HCT116 (cell line): ENCODE measurements around the gene CARD18.

Source experiments
- CTCF ChIP-seq, 3 experiments: fragments of 200-600 bp in 1 of 3; sonication (generic) in 1 of 3; IDR thresholded peaks in 2 of 3; conservative IDR thresholded peaks in 1 of 3; 2 replicates each; pipeline ENCODE4 v1.5.1; 2012 to 2017; ENCODE audit warnings: low read depth in 2 of 3, low read length in 2 of 3, antibody characterized with exemption in 1 of 3, borderline replicate concordance in 1 of 3, control low read depth in 1 of 3, mild to moderate bottlenecking in 1 of 3, mixed read lengths in 1 of 3, mixed run types in 1 of 3, moderate library complexity in 1 of 3; ENCODE audit not compliant: insufficient read depth in 1 of 3
- EZH2phosphoT487 ChIP-seq: fragments of 200-600 bp; IDR thresholded peaks from 2 replicates; pipeline ENCODE4 v1.6.1; 2018; ENCODE audit warnings: antibody characterized with exemption, borderline replicate concordance
- POLR2A ChIP-seq: IDR thresholded peaks from 2 replicates; pipeline ENCODE4 v1.7.0; 2011; ENCODE audit warnings: borderline replicate concordance; ENCODE audit not compliant: insufficient read depth, insufficient read length; ENCODE audit errors: extremely low read depth
- POLR2AphosphoS5 ChIP-seq: IDR thresholded peaks from 2 replicates; pipeline ENCODE4 v1.6.1; 2011; ENCODE audit warnings: mild to moderate bottlenecking, low read depth, low read length, moderate library complexity
- SIN3A ChIP-seq: IDR thresholded peaks from 2 replicates; pipeline ENCODE4 v1.6.1; 2012; ENCODE audit warnings: low read depth
- ZFX ChIP-seq: fragments of 450-650 bp; IDR thresholded peaks from 2 replicates; pipeline ENCODE4 v1.6.1; 2017

GRCh38 chr11:105144887-105145286 lies 5.3 kb upstream of the CARD18 start:
- TF ChIP-seq CTCF (IDR thresholded peaks at IDR 0.05 in 2 of 3, conservative IDR thresholded peaks at IDR 0.05 in 1 of 3; ENCODE audit: borderline replicate concordance in 1 of 3, insufficient read depth in 1 of 3, low read depth in 2 of 3, low read length in 2 of 3) (no peak), POLR2AphosphoS5 (no peak), EZH2phosphoT487 (no peak), SIN3A (no peak), POLR2A (no peak), ZFX (no peak)
